Ovary (tissue), 3 donors: ENCODE data around the gene TIMP1.

Source experiments
- POLR2A ChIP-seq: fragments of 450-650 bp; IDR thresholded peaks from one replicate; pipeline ENCODE4 v1.6.1; 2017; ENCODE audit warnings: antibody characterized with exemption, mild to moderate bottlenecking, moderate library complexity
- TF ChIP-seq, protein P1 (sequence below), 3 donors: fragments of 450-650 bp in 2 of 3; fragments of 200-600 bp in 1 of 3; IDR thresholded peaks; one replicate each; pipeline versions ENCODE4 v1.5.1 to v1.8.0; 2016 to 2022; ENCODE audit warnings: antibody characterized with exemption in 3 of 3, mild to moderate bottlenecking in 1 of 3
- donor health status: DM: no; HTN: no; CAD: no.

- TF ChIP-seq, protein P1, sequence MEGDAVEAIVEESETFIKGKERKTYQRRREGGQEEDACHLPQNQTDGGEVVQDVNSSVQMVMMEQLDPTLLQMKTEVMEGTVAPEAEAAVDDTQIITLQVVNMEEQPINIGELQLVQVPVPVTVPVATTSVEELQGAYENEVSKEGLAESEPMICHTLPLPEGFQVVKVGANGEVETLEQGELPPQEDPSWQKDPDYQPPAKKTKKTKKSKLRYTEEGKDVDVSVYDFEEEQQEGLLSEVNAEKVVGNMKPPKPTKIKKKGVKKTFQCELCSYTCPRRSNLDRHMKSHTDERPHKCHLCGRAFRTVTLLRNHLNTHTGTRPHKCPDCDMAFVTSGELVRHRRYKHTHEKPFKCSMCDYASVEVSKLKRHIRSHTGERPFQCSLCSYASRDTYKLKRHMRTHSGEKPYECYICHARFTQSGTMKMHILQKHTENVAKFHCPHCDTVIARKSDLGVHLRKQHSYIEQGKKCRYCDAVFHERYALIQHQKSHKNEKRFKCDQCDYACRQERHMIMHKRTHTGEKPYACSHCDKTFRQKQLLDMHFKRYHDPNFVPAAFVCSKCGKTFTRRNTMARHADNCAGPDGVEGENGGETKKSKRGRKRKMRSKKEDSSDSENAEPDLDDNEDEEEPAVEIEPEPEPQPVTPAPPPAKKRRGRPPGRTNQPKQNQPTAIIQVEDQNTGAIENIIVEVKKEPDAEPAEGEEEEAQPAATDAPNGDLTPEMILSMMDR (IDR thresholded peaks at IDR 0.05), result no peak
- no peak for TF ChIP-seq POLR2A
Observed at GRCh38 chrX:47611926-47612325, 29.7 kb downstream of the TIMP1 start.
